SIG-M5 (cell line): ENCODE data around the gene WWTR1.

ENCODE experiments used
- DNase-seq: peaks from one replicate; lab custom pipeline; 2025; lab: John Stamatoyannopoulos, UW

Gene WWTR1

GRCh38 chr3:149532489-149533180, 125.2 kb downstream of the WWTR1 start:
- no peak for DNase-seq

- DNase-seq: no peak
These were observed 128.7 kb downstream of the WWTR1 start for GRCh38 chr3:149529099-149529498.

- no peak for DNase-seq
These were observed 129.5 kb downstream of the WWTR1 start for GRCh38 chr3:149528340-149528650.

- DNase-seq: no peak
These were observed 130.1 kb downstream of the WWTR1 start for GRCh38 chr3:149527531-149528339.

- DNase-seq: no peak
These were observed 134.1 kb downstream of the WWTR1 start for GRCh38 chr3:149523512-149524299.

GRCh38 chr3:149519912-149520311, 137.9 kb downstream of the WWTR1 start:
- DNase-seq: no peak

GRCh38 chr3:149516920-149517319, 140.9 kb downstream of the WWTR1 start:
- no peak for DNase-seq

- no peak for DNase-seq
These were observed 142.6 kb downstream of the WWTR1 start for GRCh38 chr3:149515249-149515648.

GRCh38 chr3:149514471-149514870, 143.4 kb downstream of the WWTR1 start:
- DNase-seq: no peak

GRCh38 chr3:149512073-149512782, 145.6 kb downstream of the WWTR1 start:
- DNase-seq: no peak

- no peak for DNase-seq
These were observed 146.7 kb downstream of the WWTR1 start for GRCh38 chr3:149511040-149511626.

- DNase-seq: no peak
These were observed 147.3 kb downstream of the WWTR1 start for GRCh38 chr3:149510480-149510879.

GRCh38 chr3:149509526-149509925, 148.3 kb downstream of the WWTR1 start:
- no peak for DNase-seq

- DNase-seq: peak; percentile 25
These were observed 150.1 kb downstream of the WWTR1 start for GRCh38 chr3:149507491-149508324.

- no peak for DNase-seq
These were observed 150.9 kb downstream of the WWTR1 start for GRCh38 chr3:149506965-149507364.

GRCh38 chr3:149506540-149506939, 151.3 kb downstream of the WWTR1 start:
- DNase-seq: no peak

GRCh38 chr3:149502438-149502837, 155.4 kb downstream of the WWTR1 start:
- DNase-seq: no peak

GRCh38 chr3:149501524-149501923, 156.3 kb downstream of the WWTR1 start:
- no peak for DNase-seq

GRCh38 chr3:149497966-149498670, 159.7 kb downstream of the WWTR1 start:
- DNase-seq: no peak

GRCh38 chr3:149496891-149497290, 160.9 kb downstream of the WWTR1 start:
- DNase-seq: no peak
